DOHH2 (cell line): ENCODE results near the gene RETREG1.

Experiments
- CTCF ChIP-seq: fragments of 200-600 bp; sonication (generic); IDR thresholded peaks from one replicate; pipeline ENCODE4 v1.5.1; 2014; ENCODE audit warnings: antibody characterized with exemption, mild to moderate bottlenecking, low read depth, low read length; ENCODE audit not compliant: poor library complexity, severe bottlenecking
- EZH2phosphoT487 ChIP-seq: fragments of 200-600 bp; sonication (generic); IDR thresholded peaks from 2 replicates; pipeline ENCODE4 v1.6.1; 2017; ENCODE audit warnings: borderline replicate concordance, mild to moderate bottlenecking, antibody characterized with exemption, low read length, moderate library complexity, mixed read lengths

- TF ChIP-seq CTCF, result no peak
- no peak for TF ChIP-seq EZH2phosphoT487
Measured at GRCh38 chr5:16548115-16548514, 68.7 kb downstream of the RETREG1 start.
